H1 (cell line): ENCODE results near the gene LRRC42. TPM values are rescaled to one million over a fixed set of nuclear protein-coding genes. Genes with fewer than 3 reads are reported as not detected.

Source experiments
- CTCF ChIA-PET: fragments of 300-600 bp; sonication (Branson Sonifier 250); formaldehyde crosslinking; loops from one replicate; lab custom pipeline; 2021; ENCODE audit not compliant: partially characterized antibody; lab: Charles Lee
- POLR2A ChIA-PET: fragments of 300-600 bp; sonication (Branson Sonifier 250); formaldehyde crosslinking; loops from one replicate; lab custom pipeline; 2021; ENCODE audit warnings: inconsistent platforms; ENCODE audit not compliant: partially characterized antibody; lab: Charles Lee
- DNase-seq, 2 experiments: peaks; one replicate each; pipeline versions ENCODE4 v3.0.0 to v3.0.0-alpha.2; 2010 to 2022; ENCODE audit warnings: low spot score in 2 of 2, low read depth in 1 of 2, mixed read lengths in 1 of 2
- FAIRE-seq: peaks from 2 replicates; lab custom pipeline; 2011; peaks lifted over from hg19 to GRCh38; lab: Jason Lieb, UNC
- H2AFZ ChIP-seq: 2 replicates; pipeline ENCODE4 v1.8.1; 2012; ENCODE audit warnings: low read length, inconsistent platforms
- H2AK5ac ChIP-seq: 2 replicates; pipeline ENCODE4 v1.6.1; 2013; ENCODE audit warnings: low read depth, low read length
- H2BK120ac ChIP-seq: replicated peaks from 2 replicates; pipeline ENCODE3; 2013; ENCODE audit warnings: low read depth, low read length, inconsistent platforms
- H2BK12ac ChIP-seq: 2 replicates; pipeline ENCODE4 v1.6.1; 2013; ENCODE audit warnings: low read depth, low read length
- H2BK15ac ChIP-seq: 2 replicates; pipeline ENCODE4 v1.6.1; 2013; ENCODE audit warnings: low read length
- H2BK20ac ChIP-seq: 2 replicates; pipeline ENCODE4 v1.6.1; 2013; ENCODE audit warnings: low read length
- H2BK5ac ChIP-seq: 2 replicates; pipeline ENCODE4 v1.6.1; 2013; ENCODE audit warnings: low read depth, low read length
- H3K14ac ChIP-seq: 2 replicates; pipeline ENCODE4 v1.6.1; 2013; ENCODE audit warnings: inconsistent platforms; ENCODE audit not compliant: insufficient read length
- H3K18ac ChIP-seq: 2 replicates; pipeline ENCODE4 v1.6.1; 2013; ENCODE audit warnings: low read length; ENCODE audit errors: extremely low read depth
- H3K23ac ChIP-seq: 2 replicates; pipeline ENCODE4 v1.6.1; 2013; ENCODE audit warnings: inconsistent platforms; ENCODE audit not compliant: insufficient read length
- H3K23me2 ChIP-seq: 2 replicates; pipeline ENCODE4 v1.6.1; 2013; ENCODE audit warnings: low read depth, low read length
- H3K27ac ChIP-seq: 2 replicates; pipeline ENCODE4 v1.6.1; 2011; ENCODE audit warnings: low read depth, low read length, inconsistent platforms
- H3K27me3 ChIP-seq, 4 experiments: replicated peaks in 1 of 4; 1 replicate in 1 of 4; 2 replicates in 3 of 4; pipeline versions ENCODE4 v1.6.1 to v1.8.1; 2011 to 2013; ENCODE audit warnings: low read length in 3 of 4, mild to moderate bottlenecking in 3 of 4, inconsistent platforms in 2 of 4, mixed read lengths in 2 of 4, moderate library complexity in 1 of 4; ENCODE audit not compliant: control insufficient read depth in 3 of 4, insufficient read depth in 3 of 4; ENCODE audit errors: extremely low read depth in 1 of 4
- H3K36me3 ChIP-seq, 4 experiments: 2 replicates each; pipeline versions ENCODE4 v1.6.1 to v1.8.1; 2011 to 2013; ENCODE audit warnings: mild to moderate bottlenecking in 4 of 4, low read length in 3 of 4, moderate library complexity in 2 of 4, control low read depth in 1 of 4, inconsistent platforms in 1 of 4; ENCODE audit not compliant: insufficient read depth in 4 of 4, control insufficient read depth in 2 of 4
- H3K4ac ChIP-seq: replicated peaks from 2 replicates; pipeline ENCODE3; 2013; ENCODE audit warnings: low read length, low read depth, mixed read lengths, inconsistent platforms; ENCODE audit not compliant: insufficient read length
- H3K4me1 ChIP-seq, 4 experiments: replicated peaks in 1 of 4; 1 replicate in 1 of 4; 2 replicates in 3 of 4; pipeline versions ENCODE4 v1.6.1 to v1.8.1; 2011 to 2013; ENCODE audit warnings: low read length in 3 of 4, inconsistent platforms in 2 of 4, mixed read lengths in 1 of 4; ENCODE audit not compliant: insufficient read depth in 4 of 4, control insufficient read depth in 3 of 4
- H3K4me2 ChIP-seq, 2 experiments: 2 replicates each; pipeline versions ENCODE4 v1.6.1 to v1.8.1; 2011 to 2013; ENCODE audit warnings: low read depth in 2 of 2, low read length in 2 of 2, control low read depth in 1 of 2, inconsistent platforms in 1 of 2, mild to moderate bottlenecking in 1 of 2; ENCODE audit not compliant: insufficient read depth in 1 of 2
- H3K4me3 ChIP-seq, 4 experiments: fragments of 200-600, 300-600 bp in 1 of 4; sonication (generic), shearing (Covaris generic), sonication (Bioruptor Twin) in 1 of 4; 2 replicates each; pipeline versions ENCODE4 v1.5.1 to v1.8.1; 2011 to 2016; ENCODE audit warnings: low read length in 4 of 4, low read depth in 3 of 4, control low read depth in 2 of 4, inconsistent platforms in 2 of 4, mild to moderate bottlenecking in 2 of 4, mixed read lengths in 1 of 4, moderate library complexity in 1 of 4; ENCODE audit not compliant: insufficient read depth in 2 of 4; ENCODE audit errors: extremely low read depth in 1 of 4
- H3K56ac ChIP-seq: replicated peaks from 2 replicates; pipeline ENCODE3; 2013; ENCODE audit warnings: low read depth, mild to moderate bottlenecking, mixed read lengths, low read length, inconsistent platforms; ENCODE audit not compliant: insufficient read length
- H3K79me1 ChIP-seq: 2 replicates; pipeline ENCODE4 v1.6.1; 2013; ENCODE audit warnings: low read depth, low read length, control low read depth
- H3K79me2 ChIP-seq, 2 experiments: 2 replicates each; pipeline versions ENCODE4 v1.6.1 to v1.8.1; 2012 to 2013; ENCODE audit warnings: low read length in 2 of 2, mild to moderate bottlenecking in 2 of 2, inconsistent platforms in 1 of 2; ENCODE audit not compliant: insufficient read depth in 2 of 2, control insufficient read depth in 1 of 2
- H3K9ac ChIP-seq, 4 experiments: replicated peaks in 1 of 4; 1 replicate in 1 of 4; 2 replicates in 3 of 4; pipeline versions ENCODE4 v1.6.1 to v1.8.1; 2011 to 2013; ENCODE audit warnings: low read depth in 3 of 4, low read length in 3 of 4, control low read depth in 2 of 4, mild to moderate bottlenecking in 2 of 4, moderate library complexity in 2 of 4, inconsistent platforms in 1 of 4; ENCODE audit errors: extremely low read depth in 1 of 4
- H3K9me3 ChIP-seq, 2 experiments: 2 replicates each; pipeline versions ENCODE4 v1.6.1 to v1.8.1; 2012 to 2013; ENCODE audit warnings: mild to moderate bottlenecking in 2 of 2, moderate library complexity in 2 of 2, control low read depth in 1 of 2, inconsistent platforms in 1 of 2, low read depth in 1 of 2, low read length in 1 of 2, mixed read lengths in 1 of 2; ENCODE audit not compliant: insufficient read depth in 2 of 2
- H4K20me1 ChIP-seq, 2 experiments: replicated peaks in 1 of 2; 2 replicates each; pipeline versions ENCODE3 to v1.8.1; 2011 to 2013; ENCODE audit warnings: inconsistent platforms in 2 of 2, low read length in 2 of 2, mild to moderate bottlenecking in 1 of 2; ENCODE audit not compliant: insufficient read depth in 2 of 2, control insufficient read depth in 1 of 2
- H4K5ac ChIP-seq: 2 replicates; pipeline ENCODE4 v1.6.1; 2013; ENCODE audit warnings: low read length, low read depth, mixed read lengths, inconsistent platforms; ENCODE audit not compliant: insufficient read length
- H4K8ac ChIP-seq: 2 replicates; pipeline ENCODE4 v1.8.0; 2013; ENCODE audit warnings: mild to moderate bottlenecking, moderate library complexity, low read length, inconsistent platforms; ENCODE audit not compliant: insufficient read depth; ENCODE audit errors: extremely low read depth
- H4K91ac ChIP-seq: replicated peaks from 2 replicates; pipeline ENCODE3; 2013; ENCODE audit warnings: low read length, mixed read lengths, inconsistent platforms; ENCODE audit not compliant: insufficient read length
- EGR1 ChIP-seq: IDR thresholded peaks from 2 replicates; pipeline ENCODE4 v1.6.1; 2011; ENCODE audit warnings: low read depth, low read length, borderline replicate concordance
- HDAC6 ChIP-seq: IDR thresholded peaks from one replicate; pipeline ENCODE4 v1.7.1; 2012; ENCODE audit warnings: low read depth, mild to moderate bottlenecking, inconsistent platforms, low read length, moderate library complexity
- JUND ChIP-seq: IDR thresholded peaks from 2 replicates; pipeline ENCODE4 v1.6.1; 2011; ENCODE audit warnings: mild to moderate bottlenecking, improper control_type of control experiment, low read length
- NANOG ChIP-seq: IDR thresholded peaks from 2 replicates; pipeline ENCODE4 v1.6.1; 2011; ENCODE audit warnings: low read length, low read depth, mild to moderate bottlenecking, inconsistent platforms; ENCODE audit not compliant: insufficient read depth, poor library complexity, severe bottlenecking
- PHF8 ChIP-seq: fragments of 200-600 bp; sonication (generic); conservative IDR thresholded peaks from 2 replicates; pipeline ENCODE4 v1.7.1; 2012; ENCODE audit warnings: low read depth, mild to moderate bottlenecking, inconsistent platforms, low read length, moderate library complexity
- SIN3A ChIP-seq, 2 experiments: IDR thresholded peaks in 1 of 2; conservative IDR thresholded peaks in 1 of 2; 2 replicates each; pipeline ENCODE4 v1.6.1; 2011 to 2012; ENCODE audit warnings: low read length in 2 of 2, improper control_type of control experiment in 1 of 2, low read depth in 1 of 2, mild to moderate bottlenecking in 1 of 2
- WGBS, 2 experiments: shearing (Covaris generic) in 1 of 2; methylation state at CpG; one replicate each; pipeline versions ENCODE4 v1.1.6 to v1.1.7; 2013 to 2015; ENCODE audit warnings: low lambda C conversion rate in 2 of 2, mixed read lengths in 2 of 2, inconsistent platforms in 1 of 2, low coverage in 1 of 2, missing lambda C conversion rate in 1 of 2; ENCODE audit not compliant: insufficient replicate concordance in 2 of 2, insufficient coverage in 1 of 2, insufficient read length in 1 of 2; ENCODE audit errors: extremely low coverage in 1 of 2, missing lambda C conversion rate in 1 of 2; 5-methylcytosine and 5-hydroxymethylcytosine counted together
- polyA plus RNA-seq, 7 experiments: library from polyadenylated mRNA; depleted of rRNA in 3 of 7; stranded (reverse) in 5 of 7; unstranded in 2 of 7; fragments of >200 nt in 5 of 7; fragments of 200-250 nt in 2 of 7; gene quantifications; 1 replicate in 5 of 7; 2 replicates in 1 of 7; 4 replicates in 1 of 7; pipeline versions ENCODE4 v1.2.1 to v1.2.3, GENCODE V29; 2011 to 2013; ENCODE audit warnings: missing spikeins in 2 of 7, mixed read lengths in 2 of 7
- total RNA-seq: library from RNA; stranded (reverse); fragmentation: NEBNext Ultra II Directional; extraction: Animal tissue kit (Norgen Biotek cat#: 25700); gene quantifications from 2 replicates; pipeline ENCODE4 v1.2.1, GENCODE V29; 2021
- TF ChIP-seq, protein P1 (sequence below): IDR thresholded peaks from 2 replicates; pipeline ENCODE4 v1.6.1; 2012; ENCODE audit warnings: inconsistent platforms

Gene LRRC42
- total and polyA plus RNA-seq, 2 of the 8 experiments (the other 6 are each of a cell fraction or from before 2014, with no cell fraction given) = 38.2 to 54.1 TPM

DNA sequence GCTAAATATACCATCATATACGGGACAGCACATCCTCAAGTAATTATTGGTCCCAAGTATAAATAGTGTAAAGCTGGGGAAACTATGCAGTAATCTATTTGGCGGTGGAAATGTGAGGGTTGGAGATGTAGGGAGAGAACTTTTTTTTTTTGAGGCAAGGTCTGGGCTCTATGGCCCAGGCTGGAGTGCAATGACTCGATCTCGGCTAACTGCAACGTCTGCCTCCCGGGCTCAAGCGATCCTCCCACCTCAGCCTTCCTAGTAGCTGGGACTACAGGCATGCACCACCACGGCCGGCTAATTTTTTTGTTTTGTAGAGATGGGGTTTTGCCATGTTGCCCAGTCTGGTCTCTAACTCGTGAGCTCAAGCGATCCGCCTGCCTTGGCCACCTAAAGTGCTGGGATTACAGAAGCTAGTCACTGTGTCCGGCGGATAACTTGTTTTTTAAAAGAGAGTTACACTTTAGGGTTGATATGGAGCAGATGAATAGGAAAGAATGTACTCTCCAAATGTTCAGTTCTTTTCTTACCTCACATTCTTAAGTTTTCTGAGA is 2.6 kb upstream of the LRRC42 start:
- Histone ChIP-seq H3K27me3 (no peaks in the 10 kb centered on the region), H2BK120ac (no peak overlapping the region), H3K79me1 (peaks cover 9% of the 10 kb centered on the region), H3K14ac (no peak overlapping the region), H3K9ac (no peak overlapping the region), H2AK5ac (no peak overlapping the region), H4K8ac (no peak overlapping the region), H3K36me3 (peaks cover 0 to 4% (median 0%) of the 10 kb centered on the region in 4 experiments; a peak in 3 of 8 replicates), H3K27ac (no peak overlapping the region), H3K56ac (no peak overlapping the region), H3K79me2 (peaks cover 0 to 32% of the 10 kb centered on the region in 2 experiments; a peak in 2 of 4 replicates), H3K4me1 (peaks cover 0 to 10% (median 6%) of the 10 kb centered on the region in 4 experiments; a peak in 6 of 7 replicates), H3K4ac (no peak overlapping the region), H2BK20ac (no peak overlapping the region), H3K18ac (no peak overlapping the region), H3K23me2 (peaks cover 14% of the 10 kb centered on the region), H2BK12ac (no peak overlapping the region), H2AFZ (no peak overlapping the region), H3K4me2 (no peak overlapping the region), H3K23ac (no peak overlapping the region), H3K9me3 (no peaks in the 10 kb centered on the region), H4K91ac (no peak overlapping the region), H3K4me3 (no peak overlapping the region), H4K5ac (no peak overlapping the region), H2BK5ac (no peak overlapping the region), H4K20me1 (peaks cover 0 to 1% of the 10 kb centered on the region in 2 experiments), H2BK15ac (no peak overlapping the region)
- FAIRE-seq = no peak
- WGBS, 2 experiments = 94% methylated on average over 14 of the region's 14 CpGs; no CpG with 5 or more reads in 1 of the 2 experiments
- POLR2A ChIA-PET = no interaction called here
- DNase-seq = no peak
- CTCF ChIA-PET = interaction anchor here (0.7 to 3.6 kb wide), 5 partner anchors 13 to 84 kb away, joined by 3 to 19 read pairs (median 9); no protein-coding TSS in a partner anchor
- TF ChIP-seq JUND (no peak), EGR1 (no peak), SIN3A (conservative IDR thresholded peaks at IDR 0.05 in 1 of 2, IDR thresholded peaks at IDR 0.05 in 1 of 2; ENCODE audit: low read depth in 1 of 2, low read length in 2 of 2) (no peak), HDAC6 (no peak), NANOG (no peak), PHF8 (no peak)
- TF ChIP-seq, protein P1, sequence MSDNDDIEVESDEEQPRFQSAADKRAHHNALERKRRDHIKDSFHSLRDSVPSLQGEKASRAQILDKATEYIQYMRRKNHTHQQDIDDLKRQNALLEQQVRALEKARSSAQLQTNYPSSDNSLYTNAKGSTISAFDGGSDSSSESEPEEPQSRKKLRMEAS = no peak
